GM03348 (cell line): ENCODE results near the gene TDRD12.
"Not testable (repeated sequence)": the region's sequence is repeated elsewhere in the genome, so short reads cannot be mapped to it uniquely, and the experiment has no call there.

ENCODE experiments used
- DNase-seq: peaks from one replicate; pipeline ENCODE4 v3.0.0; 2012; ENCODE audit warnings: low spot score

TDRD12 gene

GRCh38 chr19:32830231-32831014, 110.9 kb downstream of the TDRD12 start:
- peak; percentile 43 for DNase-seq

- DNase-seq: no peak
Measured at GRCh38 chr19:32831611-32832010, 112.0 kb downstream of the TDRD12 start.

GRCh38 chr19:32832094-32832493, 112.5 kb downstream of the TDRD12 start:
- not testable (repeated sequence) for DNase-seq

GRCh38 chr19:32832825-32833224, 113.3 kb downstream of the TDRD12 start:
- not testable (repeated sequence) for DNase-seq

- DNase-seq: not testable (repeated sequence)
Measured at GRCh38 chr19:32833388-32833787, 113.8 kb downstream of the TDRD12 start.

- DNase-seq: no peak
Measured at GRCh38 chr19:32837531-32837930, 118.0 kb downstream of the TDRD12 start.

GRCh38 chr19:32842061-32842460, 122.5 kb downstream of the TDRD12 start:
- DNase-seq: no peak

GRCh38 chr19:32843716-32844245, 124.2 kb downstream of the TDRD12 start:
- DNase-seq: no peak

GRCh38 chr19:32848035-32848434, 128.5 kb downstream of the TDRD12 start:
- DNase-seq: not testable (repeated sequence)

GRCh38 chr19:32852216-32852615, 132.6 kb downstream of the TDRD12 start:
- no peak for DNase-seq

GRCh38 chr19:32856818-32857217, 137.3 kb downstream of the TDRD12 start:
- not testable (repeated sequence) for DNase-seq

GRCh38 chr19:32857584-32857983, 138.0 kb downstream of the TDRD12 start:
- no peak for DNase-seq

- no peak for DNase-seq
Measured at GRCh38 chr19:32858155-32858554, 138.6 kb downstream of the TDRD12 start.

GRCh38 chr19:32858559-32858958, 139.0 kb downstream of the TDRD12 start:
- DNase-seq: no peak

GRCh38 chr19:32859591-32859990, 140.0 kb downstream of the TDRD12 start:
- DNase-seq: no peak

GRCh38 chr19:32861596-32861995, 142.0 kb downstream of the TDRD12 start:
- no peak for DNase-seq

GRCh38 chr19:32862173-32862572, 142.6 kb downstream of the TDRD12 start:
- DNase-seq: no peak

GRCh38 chr19:32862741-32863140, 143.2 kb downstream of the TDRD12 start:
- no peak for DNase-seq

GRCh38 chr19:32863301-32863700, 143.7 kb downstream of the TDRD12 start:
- DNase-seq: no peak

GRCh38 chr19:32863841-32864240, 144.3 kb downstream of the TDRD12 start:
- no peak for DNase-seq

GRCh38 chr19:32864318-32865007, 144.9 kb downstream of the TDRD12 start:
- DNase-seq: no peak

GRCh38 chr19:32865326-32865725, 145.8 kb downstream of the TDRD12 start:
- no peak for DNase-seq

GRCh38 chr19:32866061-32866460, 146.5 kb downstream of the TDRD12 start:
- no peak for DNase-seq
